IMR-90 (cell line): ENCODE data around the gene HSPB1. TPM values are rescaled to one million over a fixed set of nuclear protein-coding genes. Genes with fewer than 3 reads are reported as not detected.
"Not testable (repeated sequence)": the region's sequence is repeated elsewhere in the genome, so short reads cannot be mapped to it uniquely, and the experiment has no call there.

Experiments
- ATAC-seq: fragments of 200-7000 bp; cut with Tn5 transposase; 2 replicates; pipeline ENCODE4 v1.9.1; 2020; ENCODE audit warnings: low read depth, mild to moderate bottlenecking, moderate library complexity
- BruUV-seq: library from RNA; stranded (reverse); fragments of 400-500 nt; replicated peaks from 2 replicates; lab custom pipeline; 2021; lab: Mats Ljungman, UMichigan
- CTCF ChIA-PET: fragments of 300-600 bp; formaldehyde crosslinking; extraction: SDS; loops from one replicate; lab custom pipeline; 2021; ENCODE audit warnings: antibody characterized with exemption; lab: Yijun Ruan, JAX
- POLR2A ChIA-PET: fragments of 300-600 bp; sonication (Branson Sonifier 250); formaldehyde crosslinking; loops from one replicate; lab custom pipeline; 2022; ENCODE audit warnings: antibody characterized with exemption; ENCODE audit not compliant: unreplicated experiment; lab: Charles Lee
- DNase-seq: peaks from one replicate; pipeline ENCODE4 v3.0.0; 2013
- H2AFZ ChIP-seq: replicated peaks from 2 replicates; pipeline ENCODE3; 2013; ENCODE audit warnings: low read length, mild to moderate bottlenecking; ENCODE audit not compliant: poor library complexity
- H2AK5ac ChIP-seq: 2 replicates; pipeline ENCODE4 v1.6.1; 2013; ENCODE audit warnings: low read depth, low read length, inconsistent platforms
- H2AK9ac ChIP-seq: replicated peaks from 2 replicates; pipeline ENCODE3; 2013; ENCODE audit warnings: mild to moderate bottlenecking, low read depth, low read length, moderate library complexity; ENCODE audit not compliant: poor library complexity
- H2BK120ac ChIP-seq: 2 replicates; pipeline ENCODE4 v1.6.1; 2013; ENCODE audit warnings: low read depth, low read length, inconsistent platforms
- H2BK15ac ChIP-seq: 3 replicates; pipeline ENCODE4 v1.6.1; 2013; ENCODE audit warnings: low read depth, low read length, inconsistent platforms
- H2BK20ac ChIP-seq: 2 replicates; pipeline ENCODE4 v1.6.1; 2013; ENCODE audit warnings: low read depth, mild to moderate bottlenecking, inconsistent platforms, low read length, moderate library complexity
- H2BK5ac ChIP-seq: 2 replicates; pipeline ENCODE4 v1.6.1; 2013; ENCODE audit warnings: mild to moderate bottlenecking, low read depth, low read length, inconsistent platforms; ENCODE audit not compliant: poor library complexity, severe bottlenecking
- H3K14ac ChIP-seq: replicated peaks from 2 replicates; pipeline ENCODE4 v1.6.1; 2013; ENCODE audit warnings: low read depth, low read length, inconsistent platforms
- H3K18ac ChIP-seq: 2 replicates; pipeline ENCODE4 v1.6.1; 2013; ENCODE audit warnings: low read depth, low read length, control low read depth
- H3K23ac ChIP-seq: 2 replicates; pipeline ENCODE4 v1.6.1; 2013; ENCODE audit warnings: low read depth, low read length, inconsistent platforms
- H3K27ac ChIP-seq: 2 replicates; pipeline ENCODE4 v1.5.1; 2013; ENCODE audit warnings: mild to moderate bottlenecking, control low read depth, low read length; ENCODE audit not compliant: insufficient read depth
- H3K27me3 ChIP-seq: 2 replicates; pipeline ENCODE4 v1.6.1; 2013; ENCODE audit warnings: low read length; ENCODE audit not compliant: control insufficient read depth, insufficient read depth
- H3K36me3 ChIP-seq: 2 replicates; pipeline ENCODE4 v1.6.1; 2013; ENCODE audit warnings: low read length, mixed read lengths; ENCODE audit not compliant: control insufficient read depth, insufficient read depth
- H3K4ac ChIP-seq: 2 replicates; pipeline ENCODE4 v1.6.1; 2013; ENCODE audit warnings: low read depth, low read length, inconsistent platforms
- H3K4me1 ChIP-seq: 2 replicates; pipeline ENCODE4 v1.6.1; 2013; ENCODE audit warnings: low read length, mixed read lengths; ENCODE audit not compliant: control insufficient read depth, insufficient read depth
- H3K4me2 ChIP-seq: 2 replicates; pipeline ENCODE4 v1.6.1; 2013; ENCODE audit warnings: low read depth, mild to moderate bottlenecking, control low read depth, low read length, moderate library complexity
- H3K4me3 ChIP-seq: 2 replicates; pipeline ENCODE4 v1.5.1; 2013; ENCODE audit warnings: low read depth, mild to moderate bottlenecking, control low read depth, low read length, moderate library complexity; ENCODE audit not compliant: insufficient read depth
- H3K56ac ChIP-seq: 2 replicates; pipeline ENCODE4 v1.6.1; 2013; ENCODE audit warnings: low read length, inconsistent platforms; ENCODE audit not compliant: insufficient read depth; ENCODE audit errors: extremely low read depth
- H3K79me1 ChIP-seq, 2 experiments: 2 replicates each; pipeline ENCODE4 v1.6.1; 2013; ENCODE audit warnings: low read length in 2 of 2, inconsistent platforms in 1 of 2, low read depth in 1 of 2
- H3K9ac ChIP-seq: 2 replicates; pipeline ENCODE4 v1.6.1; 2013; ENCODE audit warnings: low read depth, low read length, control low read depth
- H3K9me1 ChIP-seq: 2 replicates; pipeline ENCODE4 v1.6.1; 2013; ENCODE audit warnings: low read length, inconsistent platforms; ENCODE audit not compliant: insufficient read depth
- H3K9me3 ChIP-seq: 2 replicates; pipeline ENCODE4 v1.6.1; 2013; ENCODE audit warnings: low read length; ENCODE audit not compliant: control insufficient read depth, insufficient read depth
- H4K20me1 ChIP-seq: 2 replicates; pipeline ENCODE4 v1.6.1; 2013; ENCODE audit warnings: low read length, inconsistent platforms; ENCODE audit not compliant: insufficient read depth
- H4K5ac ChIP-seq: 2 replicates; pipeline ENCODE4 v1.6.1; 2013; ENCODE audit warnings: mild to moderate bottlenecking, low read depth, low read length, control low read depth
- H4K8ac ChIP-seq, 2 experiments: 2 replicates each; pipeline ENCODE4 v1.6.1; 2013; ENCODE audit warnings: low read depth in 2 of 2, low read length in 2 of 2, control low read depth in 1 of 2, inconsistent platforms in 1 of 2
- H4K91ac ChIP-seq: 2 replicates; pipeline ENCODE4 v1.6.1; 2013; ENCODE audit warnings: low read depth, low read length, inconsistent platforms; ENCODE audit not compliant: insufficient read depth
- WGBS, 2 experiments: methylation state at CpG; one replicate each; pipeline versions ENCODE4 v1.1.5 to v1.1.7; 2013; ENCODE audit warnings: missing lambda C conversion rate in 2 of 2; ENCODE audit not compliant: insufficient read length in 1 of 2; ENCODE audit errors: extremely low coverage in 2 of 2; 5-methylcytosine and 5-hydroxymethylcytosine counted together
- dilution Hi-C: fragments of 300-500 bp; cut with HindIII; formaldehyde crosslinking; loops from one replicate; pipeline ENCODE4 v1.14.3; 2018; ENCODE audit warnings: low sequenced_read_pairs; ENCODE audit not compliant: unreplicated experiment
- in situ Hi-C: fragments of 300-500 bp; cut with MboI; formaldehyde crosslinking; loops from 3 replicates; pipeline ENCODE4 v1.14.3; 2019; ENCODE audit warnings: low sequenced_read_pairs, inconsistent platforms, mixed read lengths
- intact Hi-C: fragments of 100-400 bp; cut with micrococcal nuclease; formaldehyde crosslinking; loops from 2 replicates; pipeline ENCODE4 v1.10.0; 2022
- polyA plus RNA-seq, 3 experiments: library from polyadenylated mRNA; depleted of rRNA; stranded (reverse); fragments of >200 nt; gene quantifications; 2 replicates each; pipeline ENCODE4 v1.2.3, GENCODE V29; 2012; ENCODE audit warnings: low replicate concordance in 1 of 3
- total RNA-seq: library from RNA; depleted of rRNA; stranded (reverse); fragments of >200 nt; gene quantifications from 2 replicates; pipeline ENCODE4 v1.2.3, GENCODE V29; 2012

HSPB1 gene
- total and polyA plus RNA-seq, 2 of the 4 experiments (the other 2 are of a cell fraction), result 33.2 to 1,363 TPM

DNA sequence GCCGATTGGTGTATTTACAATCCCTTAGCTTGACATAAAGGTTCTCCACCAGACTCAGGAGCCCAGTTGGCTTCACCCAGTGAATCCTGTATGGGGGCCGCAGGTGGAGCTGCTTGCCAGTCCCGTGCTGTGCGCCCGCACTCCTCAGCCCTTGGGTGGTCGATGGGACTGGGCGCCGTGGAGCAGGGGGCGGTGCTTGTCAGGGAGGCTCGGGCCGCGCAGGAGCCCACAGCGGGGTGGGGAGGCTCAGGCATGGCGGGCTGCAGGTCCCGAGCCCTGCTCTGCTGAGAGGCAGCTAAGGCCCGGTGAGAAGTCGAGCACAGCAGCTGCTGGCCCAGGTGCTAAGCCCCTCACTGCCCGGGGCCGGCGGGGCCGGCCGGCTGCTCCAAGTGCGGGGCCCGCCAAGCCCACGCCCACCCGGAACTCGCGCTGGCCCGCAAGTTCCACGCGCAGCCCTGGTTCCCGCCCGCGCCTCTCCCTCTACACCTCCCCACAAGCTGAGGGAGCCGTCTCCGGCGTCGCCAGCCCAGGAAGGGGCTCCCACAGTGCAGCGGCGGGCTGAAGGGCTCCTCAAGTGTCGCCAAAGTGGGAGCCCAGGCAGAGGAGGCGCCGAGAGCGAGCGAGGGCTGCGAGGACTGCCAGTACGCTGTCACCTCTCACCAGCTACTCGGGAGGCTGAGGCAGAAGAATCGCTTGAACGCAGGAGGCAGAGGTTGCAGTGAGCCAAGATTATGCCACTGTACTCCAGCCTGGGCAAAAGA lies 7.0 kb downstream of the HSPB1 start:
- DNase-seq, H2AFZ ChIP-seq, H3K36me3 ChIP-seq, H3K9me1 ChIP-seq, H3K4me2 ChIP-seq, H3K56ac ChIP-seq, H3K18ac ChIP-seq, H4K91ac ChIP-seq, H4K5ac ChIP-seq, H3K9me3 ChIP-seq, H3K9ac ChIP-seq, H3K4me3 ChIP-seq, H3K23ac ChIP-seq, H3K27me3 ChIP-seq, H3K4ac ChIP-seq, H2BK5ac ChIP-seq, dilution Hi-C loops, H4K8ac ChIP-seq, H2AK9ac ChIP-seq, ATAC-seq, H2BK120ac ChIP-seq, BruUV-seq, H3K27ac ChIP-seq, H2AK5ac ChIP-seq, H2BK15ac ChIP-seq, H4K20me1 ChIP-seq, H2BK20ac ChIP-seq, H3K14ac ChIP-seq, POLR2A ChIA-PET, intact Hi-C loops, H3K79me1 ChIP-seq: not testable (repeated sequence)
- 100% methylated on average over 5 of the region's 50 CpGs; no CpG with 5 or more reads in 1 of the 2 experiments for WGBS, 2 experiments
- in situ Hi-C loops, result loop anchor here (5.0 kb wide), 1 partner anchor 127 kb away; no protein-coding TSS in a partner anchor
- CTCF ChIA-PET, result interaction anchor here (1.1 kb wide), 1 partner anchor 131 kb away, joined by 3 read pairs; no protein-coding TSS in a partner anchor
- H3K4me1 ChIP-seq, result peaks cover 11% of the 10 kb centered on the region
